Muscle of back (tissue), 11 donors: ENCODE measurements around the gene PLXNA2. TPM values are rescaled to one million over a fixed set of nuclear protein-coding genes. Genes with fewer than 3 reads are reported as not detected.

Experiments
- DNase-seq, 3 donors: peaks; one replicate each; pipeline versions ENCODE4 v3.0.0 to v3.0.0-alpha.2; 2013
- polyA plus RNA-seq, 10 donors: library from polyadenylated mRNA; unstranded; fragments of 120-200 nt; gene quantifications; one replicate each; pipeline ENCODE4 v1.2.1, GENCODE V29; 2013; ENCODE audit not compliant: insufficient read length in 10 of 10

The PLXNA2 gene
- polyA plus RNA-seq, 10 donors, result 22.9 to 37.9 (median 30.8) TPM

DNA sequence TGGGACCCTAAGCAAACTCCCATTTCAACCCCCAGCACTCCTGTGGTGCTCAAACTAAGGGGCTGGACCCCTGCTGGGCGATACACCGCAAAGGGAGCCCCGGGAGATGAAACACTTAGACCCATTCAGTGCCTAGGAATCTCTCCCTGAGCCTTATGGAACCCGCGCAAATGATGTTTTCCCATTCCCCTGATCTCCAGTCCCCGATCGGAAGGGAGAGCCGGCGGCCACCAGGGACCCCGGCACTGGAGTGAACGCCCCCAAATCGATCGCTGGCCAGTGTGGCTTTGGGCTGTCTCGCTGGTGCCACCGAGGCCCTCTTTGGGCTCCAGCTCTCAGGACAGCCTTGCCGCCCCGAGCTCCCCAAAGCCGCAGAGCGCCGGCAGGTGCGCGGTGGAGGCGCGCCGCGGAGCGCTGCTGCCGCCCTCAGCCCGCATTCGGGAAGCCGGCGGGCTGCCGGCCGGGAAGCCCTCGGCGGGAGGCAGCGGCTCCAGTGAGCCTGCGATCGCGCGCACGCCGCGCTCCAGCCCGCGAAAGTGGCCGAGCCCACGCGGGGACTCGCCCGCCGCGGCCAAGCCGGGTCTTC, 1.1 kb downstream of the PLXNA2 start:
- DNase-seq, result peak in 1 of 3 donors; percentile 76

DNA sequence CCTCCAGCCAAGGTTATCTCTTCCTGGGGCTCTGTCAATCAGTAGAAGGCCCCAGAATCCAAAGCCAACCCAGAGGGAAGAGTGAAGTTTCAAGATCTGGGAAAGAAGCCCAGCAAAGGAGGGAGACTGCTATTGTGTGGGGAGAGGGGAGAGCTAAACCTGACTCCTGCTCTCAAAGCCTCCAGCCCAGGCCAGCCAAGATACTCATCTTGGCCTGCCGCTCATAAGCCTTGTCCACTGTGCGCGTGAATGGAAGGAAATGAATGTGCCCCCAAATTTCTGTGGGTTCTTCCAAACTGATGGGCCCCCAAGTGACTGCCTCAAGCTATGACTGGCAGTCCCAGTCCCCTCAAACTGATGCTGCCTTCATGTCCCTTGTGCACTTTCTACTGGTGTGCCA, 2.0 kb downstream of the PLXNA2 start:
- DNase-seq, result no peak

DNA sequence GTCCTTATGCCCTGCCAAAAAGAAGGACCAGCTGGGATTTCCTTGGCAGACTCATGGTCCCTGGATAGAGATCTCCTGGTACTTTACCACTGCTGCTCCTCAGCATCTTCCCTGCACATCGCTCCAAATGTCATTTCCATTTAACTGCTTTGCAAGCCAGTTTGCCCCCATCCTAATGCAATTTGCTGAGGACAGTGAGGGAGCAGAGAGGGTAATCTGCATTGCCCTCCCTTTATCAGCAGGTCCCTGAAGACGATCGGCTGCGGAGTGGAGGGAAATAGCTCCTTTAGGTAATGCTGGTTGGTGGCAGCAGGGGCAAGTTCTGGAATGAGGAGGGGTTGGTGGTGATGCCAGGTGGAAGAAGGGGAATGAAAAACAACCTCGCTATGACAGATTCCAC, 2.7 kb downstream of the PLXNA2 start:
- no peak for DNase-seq

DNA sequence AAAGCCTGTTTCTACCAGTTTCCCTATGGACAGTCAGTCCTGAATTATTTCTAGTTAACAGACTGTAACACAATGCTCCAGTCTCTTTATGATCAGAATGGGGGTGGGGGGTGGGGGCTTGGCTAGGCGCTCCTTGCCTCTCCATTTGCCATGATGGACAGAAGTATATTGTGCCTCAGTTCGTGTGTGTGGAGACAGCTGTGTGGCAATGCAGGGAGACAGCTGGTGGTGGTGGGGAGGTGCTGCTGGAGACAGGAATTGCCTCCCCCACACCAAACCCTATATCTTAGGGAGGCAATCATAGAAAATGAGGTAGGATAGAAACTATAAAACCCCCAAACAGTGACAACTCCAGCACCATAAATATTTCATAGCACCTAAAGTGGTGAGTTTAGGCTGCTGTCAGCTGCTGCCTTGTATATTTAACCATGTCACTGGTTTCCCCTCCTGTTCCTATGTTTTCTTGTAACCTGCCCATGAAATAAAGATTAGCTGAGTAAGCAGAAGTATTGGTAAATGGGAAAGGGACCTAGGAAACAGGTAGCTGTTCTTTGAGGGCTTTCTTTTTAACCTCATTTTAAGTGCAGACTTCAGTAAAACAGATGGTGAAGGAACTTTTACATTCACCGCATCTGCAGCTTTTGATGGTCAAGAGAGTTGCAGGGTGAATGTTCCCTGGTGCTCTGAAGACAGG, 3.4 kb downstream of the PLXNA2 start:
- DNase-seq, result no peak

DNA sequence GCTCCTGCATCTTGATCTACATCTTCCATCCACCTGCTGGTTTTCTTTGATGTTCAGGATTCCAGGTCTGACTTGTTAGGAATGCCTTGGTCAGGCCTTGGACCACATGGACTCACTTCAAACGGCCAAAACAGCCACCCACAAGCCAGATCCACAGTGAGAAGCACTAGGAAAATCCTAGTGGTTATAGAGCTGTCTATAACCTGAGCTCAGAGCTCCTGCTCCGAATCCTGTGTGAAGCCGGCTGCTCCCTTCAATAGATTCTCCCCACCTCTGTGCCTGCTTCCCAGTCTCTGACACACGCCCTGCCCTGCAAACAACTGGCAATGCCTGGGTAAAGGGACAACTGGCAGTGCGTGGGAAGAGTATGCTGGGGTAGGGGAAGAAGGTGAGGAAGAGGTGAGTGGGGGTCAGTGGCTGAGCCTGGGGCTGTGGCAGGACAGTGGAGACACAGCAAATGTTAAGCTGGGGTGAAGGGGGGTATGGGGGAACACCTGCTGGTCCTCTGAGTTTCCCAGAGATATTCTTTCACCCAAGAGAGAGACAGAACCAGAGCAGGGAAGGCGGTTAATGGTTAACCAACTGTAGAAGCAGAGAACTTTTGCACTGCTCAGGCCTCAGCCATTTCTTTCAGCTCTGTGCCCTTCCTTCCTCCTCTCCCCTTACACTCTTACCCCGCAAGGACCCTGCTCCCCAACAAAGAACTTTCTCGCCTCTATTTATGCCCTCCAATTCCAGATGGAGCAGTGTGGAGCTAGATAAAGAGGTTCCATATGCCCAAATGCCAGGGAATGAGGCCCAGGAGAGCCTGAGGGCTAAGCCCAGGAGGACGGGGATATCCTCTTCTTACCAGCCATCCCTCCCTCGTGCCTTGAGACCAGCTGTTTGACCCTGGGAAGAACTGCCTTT, 4.5 kb downstream of the PLXNA2 start:
- no peak for DNase-seq

DNA sequence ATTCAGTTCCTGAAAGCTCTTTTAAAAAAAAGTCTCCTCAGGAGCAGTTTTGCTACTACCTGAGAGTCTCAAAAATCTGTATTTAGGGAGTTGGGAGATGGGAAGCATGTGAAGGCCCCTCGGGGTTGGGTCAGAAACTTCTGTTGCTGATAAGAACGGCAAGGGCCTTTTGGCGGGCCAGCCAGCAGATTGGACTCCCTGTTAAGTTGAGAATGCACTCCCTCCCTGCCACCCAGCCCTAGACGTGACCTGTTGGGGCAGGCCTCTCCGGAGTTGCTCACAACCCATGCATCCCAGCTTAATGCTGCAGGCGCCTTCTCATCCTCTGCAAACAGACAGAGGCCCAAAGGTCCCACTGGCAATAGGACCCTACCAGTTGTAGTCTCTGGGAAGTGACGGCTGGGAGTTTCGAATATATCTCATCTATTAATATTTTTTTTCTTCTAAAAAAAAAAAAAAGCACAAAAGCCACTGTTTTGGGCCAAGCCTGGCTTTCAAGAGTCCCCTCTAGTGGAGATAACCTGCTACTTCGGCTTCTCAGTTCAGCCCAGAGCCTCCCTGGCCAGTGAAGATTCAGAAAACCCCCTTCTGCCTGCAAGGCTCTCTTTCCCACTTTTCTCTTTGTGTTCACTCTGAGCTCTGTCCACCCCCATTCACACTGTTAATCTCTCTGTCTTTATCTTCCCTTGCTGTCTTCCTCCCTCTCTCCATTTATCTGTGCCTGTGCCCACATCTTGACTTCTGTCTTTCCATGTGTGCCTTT, 5.3 kb downstream of the PLXNA2 start:
- peak in 1 of 3 donors; percentile 74 for DNase-seq

DNA sequence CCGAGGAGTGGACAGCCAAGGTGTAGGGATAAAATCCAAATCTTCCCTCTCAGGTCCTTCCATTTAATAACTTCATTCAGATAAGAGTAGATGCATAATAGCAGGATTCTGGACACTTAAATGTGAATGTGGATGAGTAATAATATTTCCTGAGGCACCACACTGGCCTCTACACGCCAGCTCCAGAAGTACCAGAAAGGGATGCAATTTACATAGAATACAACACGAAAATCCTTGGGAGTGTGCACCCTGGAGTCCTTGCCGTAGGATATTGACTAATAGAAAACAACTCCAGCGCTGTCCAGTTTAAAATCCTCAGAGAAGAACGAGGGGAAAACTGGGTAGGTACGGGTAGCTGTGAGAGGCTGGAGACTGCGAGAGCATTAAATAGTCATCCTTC, 6.9 kb downstream of the PLXNA2 start:
- no peak for DNase-seq

DNA sequence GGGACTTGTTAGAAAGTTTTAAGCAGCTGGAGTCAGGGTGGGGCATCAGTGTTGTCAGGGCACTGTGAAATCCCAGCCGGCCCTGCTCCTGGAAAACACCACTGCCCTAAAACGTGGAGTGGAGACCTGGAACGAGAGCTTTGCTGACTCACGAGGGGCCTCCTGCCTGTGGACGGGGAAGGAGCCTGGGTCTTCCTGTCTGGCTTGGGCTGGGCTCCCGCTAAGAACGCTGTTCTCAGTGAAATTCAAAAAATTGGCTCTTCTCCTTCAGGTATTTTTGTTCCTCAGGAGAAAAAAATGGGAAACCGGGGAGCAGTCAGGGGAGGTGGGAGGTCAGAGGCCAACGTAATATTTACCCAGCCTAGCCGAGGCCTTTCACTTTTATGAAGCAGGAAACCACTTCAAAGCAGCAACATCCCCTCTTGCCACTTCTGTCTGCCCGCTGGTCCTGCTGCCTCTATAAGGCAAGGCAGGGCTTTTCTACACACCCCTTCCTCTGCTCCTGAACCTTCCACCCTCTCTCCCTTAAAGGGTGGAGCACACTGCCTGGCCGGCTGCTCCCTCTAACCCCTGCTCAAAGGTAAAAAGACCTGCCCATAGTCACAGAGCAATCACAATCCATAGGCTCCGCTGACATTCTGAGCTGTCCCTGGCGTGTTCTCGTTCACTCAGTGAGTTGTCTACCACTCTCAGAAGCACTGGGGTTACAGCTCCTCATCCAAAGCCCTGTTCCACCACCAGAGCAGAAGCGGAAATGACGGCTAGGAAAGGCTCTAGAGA, 8.0 kb downstream of the PLXNA2 start:
- DNase-seq, result peak; percentile 58 to 80 (median 63)

DNA sequence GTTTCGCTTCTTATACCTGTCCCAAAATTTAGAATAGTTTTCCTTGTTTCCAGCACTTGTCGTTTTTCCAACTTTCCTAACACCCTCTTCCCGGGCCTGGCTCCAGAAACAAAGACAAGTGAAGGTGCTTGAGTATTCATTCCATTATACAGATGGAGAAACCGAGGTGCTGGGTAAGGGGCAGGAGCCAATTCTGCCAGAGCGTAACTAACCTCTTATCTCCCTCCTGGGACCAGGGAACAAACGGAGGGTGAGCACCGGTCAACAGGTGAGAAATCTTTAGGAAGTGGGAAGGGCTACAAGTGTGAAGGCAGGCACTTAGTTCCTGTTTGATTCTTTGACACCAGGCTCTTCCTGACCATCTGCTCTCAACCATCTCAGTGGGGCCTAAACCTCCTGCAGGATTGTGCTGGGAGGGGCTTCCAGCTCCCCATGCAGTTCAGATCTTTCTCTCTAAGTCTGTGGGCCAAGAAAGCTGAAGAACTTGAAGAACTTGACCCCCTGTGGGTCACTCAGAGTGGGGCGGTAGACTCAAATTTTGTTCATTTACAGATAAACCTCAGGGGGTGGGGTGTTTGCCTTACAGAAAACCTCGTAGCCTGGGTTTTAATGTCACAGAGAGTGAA, 8.7 kb downstream of the PLXNA2 start:
- no peak for DNase-seq

DNA sequence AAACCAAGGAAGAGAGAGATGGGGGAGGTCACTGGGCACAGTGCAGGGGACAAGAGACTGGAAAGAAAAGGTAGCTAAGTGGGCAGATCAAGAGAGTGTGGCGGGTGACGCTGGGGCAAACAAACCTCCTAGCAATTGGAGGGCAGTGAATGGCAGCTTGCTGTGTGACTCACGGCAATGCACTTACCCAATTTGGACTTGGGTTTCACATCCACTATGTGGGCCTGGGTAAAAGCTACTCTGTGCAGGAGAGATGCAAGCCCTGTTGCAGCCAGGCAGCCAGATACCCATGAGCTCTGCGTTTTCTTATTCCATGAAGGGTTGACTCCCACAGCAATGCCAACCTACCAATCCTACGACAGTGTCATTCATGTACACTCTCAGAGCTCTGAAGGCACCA, 9.5 kb downstream of the PLXNA2 start:
- no peak for DNase-seq

DNA sequence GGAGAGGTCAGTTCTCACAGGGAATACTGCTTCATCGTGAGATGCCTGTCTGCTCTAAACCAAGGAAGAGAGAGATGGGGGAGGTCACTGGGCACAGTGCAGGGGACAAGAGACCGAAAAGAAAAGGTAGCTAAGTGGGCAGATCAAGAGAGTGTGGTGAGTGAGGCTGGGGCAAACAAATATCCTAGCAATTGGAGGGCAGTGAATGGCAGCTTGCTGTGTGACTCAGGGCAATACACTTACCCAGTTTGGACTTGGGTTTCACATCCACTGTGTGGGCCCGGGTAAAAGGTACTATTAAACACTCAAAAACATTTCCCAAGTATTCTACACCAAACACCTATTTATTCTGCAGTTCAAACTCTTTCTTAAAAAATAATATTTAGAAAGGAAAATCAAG, 10.2 kb downstream of the PLXNA2 start:
- no peak for DNase-seq

DNA sequence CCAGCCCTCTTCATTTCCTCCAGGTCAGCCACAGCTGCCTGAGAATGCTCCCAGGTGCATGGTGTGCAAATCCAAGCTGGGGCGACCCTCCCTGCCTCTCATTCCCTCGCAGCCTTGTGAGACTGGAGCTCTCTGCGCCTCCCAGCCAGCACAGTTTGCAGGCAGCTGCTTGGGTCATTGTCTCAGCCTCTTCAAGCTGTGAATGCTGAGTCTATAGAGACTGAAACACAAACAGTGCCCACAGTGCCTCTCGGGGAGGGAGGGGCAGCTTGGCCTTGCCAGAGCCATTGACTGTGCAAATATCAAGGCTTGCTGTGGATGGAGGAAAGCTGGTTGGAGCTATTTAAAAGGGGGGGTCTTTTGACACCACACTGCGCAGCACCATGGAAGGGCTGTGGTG, 10.6 kb downstream of the PLXNA2 start:
- DNase-seq, result peak in 1 of 3 donors; percentile 78

DNA sequence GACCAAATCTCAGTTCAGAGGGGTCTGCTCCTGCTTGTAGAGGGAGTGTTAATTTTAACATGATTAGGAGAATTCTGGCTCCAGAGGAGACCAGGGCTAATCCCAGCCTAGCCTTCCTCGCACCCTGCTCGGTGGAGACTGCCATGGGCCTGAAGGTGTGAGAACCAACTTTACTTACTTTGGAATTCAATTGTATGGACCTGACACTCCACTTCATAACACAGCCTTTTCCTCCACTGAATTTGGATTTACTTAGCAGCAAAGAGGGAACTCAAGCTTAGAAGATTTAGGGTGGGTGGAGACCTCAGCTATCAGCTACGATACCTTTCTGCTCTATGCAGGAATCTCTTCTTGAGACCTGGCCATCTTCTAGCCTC, 11.5 kb downstream of the PLXNA2 start:
- DNase-seq, result no peak

DNA sequence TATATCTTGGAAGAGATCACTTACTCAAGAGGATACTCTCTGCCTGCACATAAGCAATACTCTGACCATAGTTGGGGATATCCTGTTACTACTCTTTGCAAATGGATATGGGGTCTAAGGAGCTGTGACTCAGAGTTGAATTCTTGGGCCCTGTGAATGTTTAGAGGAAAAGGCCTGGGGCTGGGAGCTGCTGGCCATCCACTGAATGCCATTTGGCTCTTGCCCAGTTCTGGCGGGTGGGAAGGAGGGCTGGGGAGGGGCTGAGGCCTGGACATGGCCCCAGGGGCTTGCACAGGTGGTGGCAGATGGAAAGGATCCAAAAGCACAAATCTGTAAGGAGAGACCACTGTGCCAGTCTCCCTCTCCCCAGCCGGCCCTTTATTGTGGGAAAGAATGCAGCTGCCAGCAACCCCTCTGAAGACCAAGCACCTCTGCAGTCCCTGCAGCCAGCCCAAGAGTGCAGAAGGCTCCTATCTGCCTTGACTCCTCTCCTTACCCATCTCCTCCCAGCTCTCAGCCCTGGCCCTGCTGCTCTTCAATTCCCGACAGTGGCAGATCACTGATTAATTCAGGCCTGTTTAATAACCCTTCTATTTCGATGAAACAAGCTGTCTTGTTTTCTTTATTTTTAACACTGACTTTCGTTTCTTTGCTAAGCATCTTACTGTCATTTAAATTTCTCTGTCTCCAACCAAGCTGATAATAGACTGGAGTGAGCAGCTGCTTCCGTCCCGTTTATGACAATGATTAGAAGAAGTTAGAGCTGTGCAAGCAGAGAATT, 12.1 kb downstream of the PLXNA2 start:
- DNase-seq, result no peak

DNA sequence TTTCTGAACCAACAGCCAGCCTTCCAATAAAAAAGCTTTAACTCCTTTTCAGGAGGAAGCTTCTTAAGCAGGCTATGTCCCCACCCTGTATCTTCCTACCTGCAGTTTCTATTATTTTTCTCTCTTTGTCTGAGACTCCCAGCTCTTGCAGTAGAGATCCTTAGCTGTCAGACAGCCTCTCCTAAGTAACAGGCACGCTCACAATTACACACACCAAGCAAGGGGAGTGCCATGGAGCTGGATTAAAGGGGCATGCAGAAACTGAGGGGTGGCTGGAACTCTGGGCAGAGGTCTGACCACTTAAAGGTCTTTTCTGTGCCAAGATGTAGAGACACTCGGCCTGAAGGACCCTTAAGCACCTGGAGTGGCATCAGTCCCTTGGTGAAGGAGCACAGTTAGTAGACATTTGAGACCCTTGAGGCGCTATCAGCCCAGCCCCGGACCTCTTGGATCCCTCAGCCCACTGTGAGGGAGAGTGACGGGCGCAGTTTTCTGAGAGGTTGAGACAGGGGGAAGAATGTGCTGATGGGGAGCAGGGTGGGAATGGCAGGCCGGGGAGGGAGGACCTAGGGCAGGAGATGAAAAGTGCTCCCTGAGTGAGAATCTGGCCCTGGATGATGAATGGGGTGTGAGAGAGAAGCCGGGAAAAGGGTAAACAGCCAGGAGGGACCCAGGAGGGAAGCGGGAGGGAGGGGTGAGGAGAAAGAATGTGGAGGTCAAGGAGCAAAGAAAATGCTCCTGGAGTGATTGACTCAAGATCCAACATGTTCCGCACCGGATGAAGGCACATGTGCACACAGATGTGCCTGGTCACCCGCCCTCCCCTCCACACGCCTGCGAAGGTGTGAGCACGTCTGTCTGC, 13.3 kb downstream of the PLXNA2 start:
- no peak for DNase-seq

DNA sequence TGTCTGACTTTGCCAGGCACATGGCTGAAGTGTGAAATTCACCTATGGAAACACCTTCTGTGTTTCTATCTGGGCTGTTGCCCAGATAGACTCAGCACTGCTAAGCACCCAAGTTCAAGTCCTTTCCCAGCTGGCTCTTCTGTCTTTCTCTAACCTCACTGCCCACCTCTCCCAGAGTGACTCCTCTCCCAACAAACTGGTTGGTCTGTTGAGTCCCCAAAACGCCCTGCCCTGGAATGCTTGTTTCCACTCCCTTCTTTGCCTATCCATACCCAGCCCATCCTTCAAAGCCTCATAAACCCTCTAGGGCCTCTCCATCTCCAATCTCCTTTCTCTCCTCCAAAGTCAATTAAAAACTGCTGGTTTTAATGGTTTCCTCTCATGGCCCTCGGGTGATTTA, 15.6 kb downstream of the PLXNA2 start:
- DNase-seq, result no peak

DNA sequence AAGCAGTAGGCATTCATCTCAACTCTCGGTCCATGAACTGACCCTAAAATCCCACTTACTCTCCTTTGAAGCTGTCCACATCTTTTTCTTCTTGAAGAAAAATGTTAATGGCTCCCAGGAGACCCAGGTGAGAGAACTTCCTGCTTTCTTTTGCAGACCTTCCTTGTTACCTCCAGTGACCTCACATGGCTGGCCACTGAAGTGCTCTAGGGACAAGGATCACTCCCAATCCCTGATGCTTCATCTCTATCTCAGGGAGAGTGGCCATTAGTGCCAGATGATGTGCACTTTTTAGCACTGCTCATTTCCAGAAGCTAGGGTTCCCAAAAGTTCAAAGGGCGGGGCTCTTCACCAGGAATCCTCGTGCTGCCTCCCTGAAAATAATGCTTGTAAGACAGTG, 16.2 kb downstream of the PLXNA2 start:
- DNase-seq, result no peak

DNA sequence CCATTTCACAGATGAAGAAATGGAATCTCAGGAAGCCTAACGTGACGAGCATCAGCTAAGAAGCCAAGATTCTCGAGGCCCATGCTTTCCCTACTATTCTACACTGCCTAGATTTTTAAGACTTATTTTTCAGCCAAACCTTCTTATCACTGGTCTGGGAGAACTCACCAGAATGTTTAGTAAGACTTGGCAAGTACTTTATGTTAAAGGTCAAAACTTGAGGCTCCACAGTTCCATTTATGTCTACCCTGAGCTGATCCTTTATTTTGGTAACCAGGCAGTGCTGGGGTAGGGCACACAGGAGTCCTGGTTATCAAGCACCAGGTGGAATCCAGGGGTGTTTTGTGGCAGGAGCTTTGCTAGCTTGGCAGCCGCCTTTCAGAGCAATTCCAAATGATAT, 16.8 kb downstream of the PLXNA2 start:
- DNase-seq, result no peak
